NK-92 (cell line): Measurements from ENCODE around the gene TRHDE.
"Not testable (repeated sequence)": the region's sequence is repeated elsewhere in the genome, so short reads cannot be mapped to it uniquely, and the experiment has no call there.

ENCODE experiments used
- DNase-seq: peaks from one replicate; lab custom pipeline; 2025; ENCODE audit not compliant: unreplicated experiment; lab: John Stamatoyannopoulos, UW

TRHDE gene

DNA sequence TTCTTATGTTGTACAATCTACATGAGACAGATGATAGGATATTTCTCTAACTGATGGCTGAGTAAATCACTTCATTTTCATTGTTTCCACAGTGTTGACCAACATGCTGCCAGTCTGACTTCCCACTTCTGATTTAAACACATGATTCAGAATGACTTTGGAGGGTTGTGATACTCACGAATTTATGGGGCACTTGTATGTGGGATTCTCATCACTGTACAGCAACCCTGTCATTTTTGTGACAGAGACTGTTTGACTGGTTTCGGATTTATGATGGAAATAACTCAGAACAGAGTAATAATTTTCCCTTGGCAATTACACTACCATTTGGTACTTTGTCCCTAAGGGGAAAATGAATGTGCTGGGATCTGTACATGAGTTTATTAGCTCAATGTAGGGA, 333.8 kb downstream of the TRHDE start:
- DNase-seq, result no peak

DNA sequence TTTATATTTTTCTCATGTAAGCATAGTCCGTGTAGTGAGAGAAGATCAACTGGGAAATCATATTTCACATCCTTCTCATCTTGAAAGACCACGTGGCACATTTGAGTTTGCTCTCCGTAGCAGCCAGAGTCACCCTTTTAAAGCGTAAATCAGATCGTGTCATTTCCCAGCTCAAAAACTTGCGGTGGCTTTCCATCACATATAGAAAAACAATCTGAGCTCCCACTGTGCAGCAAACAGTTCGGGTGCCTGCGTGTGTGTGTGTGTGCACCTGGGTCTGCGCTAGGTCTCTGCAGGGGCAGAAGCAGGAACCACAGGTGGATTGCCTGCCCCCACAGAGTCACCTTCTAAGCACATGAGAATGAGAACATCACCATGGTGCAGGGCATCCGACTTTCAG, 338.2 kb downstream of the TRHDE start:
- no peak for DNase-seq

DNA sequence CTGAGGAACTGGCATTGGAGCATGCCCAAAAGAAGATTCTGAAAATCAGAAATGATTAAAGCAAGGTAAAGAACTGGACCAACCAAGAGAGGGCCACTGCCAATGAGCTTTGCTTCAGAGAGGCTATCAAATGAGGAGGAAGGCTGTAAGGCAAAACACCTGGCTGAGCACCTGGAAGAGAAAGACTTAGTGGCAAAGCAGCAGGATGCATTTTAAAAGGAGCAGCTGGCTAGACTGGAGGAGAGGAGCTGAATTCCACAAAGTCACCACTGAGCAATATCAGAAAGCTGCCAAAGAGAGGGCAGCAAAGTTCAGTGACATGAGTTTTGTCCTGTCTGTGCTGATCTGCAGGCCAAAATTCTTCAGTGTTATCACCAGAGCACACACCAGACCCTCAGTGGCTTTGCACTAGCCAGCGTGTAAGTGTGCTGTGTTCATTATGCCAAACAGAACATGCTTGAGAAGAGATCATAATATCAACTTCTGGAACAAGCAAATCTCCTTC, 338.7 kb downstream of the TRHDE start:
- no peak for DNase-seq

DNA sequence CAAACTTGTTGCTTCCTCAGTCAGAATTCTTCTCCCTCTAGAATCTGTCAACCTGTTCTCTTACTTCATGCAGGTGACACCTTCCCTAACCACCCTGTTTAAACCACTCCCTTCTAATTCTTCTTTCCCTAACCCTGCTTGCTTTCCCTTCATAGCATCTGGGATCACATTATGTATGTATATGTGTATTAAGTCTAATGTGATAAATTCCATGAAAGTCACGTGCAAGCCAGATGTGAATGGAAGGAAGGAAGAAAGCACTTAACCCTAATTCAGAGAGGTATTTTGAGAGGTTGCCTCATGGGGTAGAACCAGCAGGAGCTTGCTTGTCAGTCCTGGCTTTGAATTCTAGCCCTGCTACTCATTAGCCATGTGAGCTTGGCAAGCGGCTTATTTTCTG, 340.0 kb downstream of the TRHDE start:
- DNase-seq, result no peak

DNA sequence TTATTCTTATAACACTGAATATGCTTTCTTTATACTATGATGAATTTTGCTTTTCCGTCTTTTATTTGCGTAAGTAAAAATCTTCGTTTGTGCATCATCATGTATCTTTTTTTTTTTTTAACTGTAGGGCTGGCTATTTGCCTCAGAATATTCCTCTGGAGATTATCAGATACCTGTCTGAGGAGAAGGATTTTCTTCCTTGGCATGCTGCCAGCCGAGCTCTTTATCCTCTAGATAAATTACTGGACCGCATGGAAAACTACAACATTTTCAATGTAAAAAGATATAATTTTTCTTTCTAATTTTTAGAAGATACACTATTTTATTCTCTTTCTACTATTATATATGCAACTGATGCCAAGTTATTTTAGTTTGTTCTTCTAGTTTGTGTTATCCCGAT, 346.6 kb downstream of the TRHDE start:
- no peak for DNase-seq

DNA sequence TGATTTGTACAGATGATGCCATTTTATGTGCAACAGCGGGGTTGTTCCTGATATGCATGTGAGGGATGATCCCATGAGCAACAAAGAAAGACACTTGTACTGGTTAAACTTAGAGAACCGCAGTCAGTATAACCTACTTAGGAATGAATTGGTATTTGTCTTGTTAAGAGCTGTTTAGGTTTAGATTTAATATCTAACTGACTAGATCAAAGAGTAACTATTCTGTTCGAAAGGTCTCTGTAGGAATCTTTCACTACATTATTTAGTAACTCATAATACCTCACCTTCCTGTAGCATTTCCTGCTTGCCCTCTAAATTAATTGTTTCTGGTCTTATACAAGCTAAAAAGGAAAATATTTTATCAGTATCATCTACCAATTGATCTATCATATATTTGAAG, 350.4 kb downstream of the TRHDE start:
- no peak for DNase-seq

DNA sequence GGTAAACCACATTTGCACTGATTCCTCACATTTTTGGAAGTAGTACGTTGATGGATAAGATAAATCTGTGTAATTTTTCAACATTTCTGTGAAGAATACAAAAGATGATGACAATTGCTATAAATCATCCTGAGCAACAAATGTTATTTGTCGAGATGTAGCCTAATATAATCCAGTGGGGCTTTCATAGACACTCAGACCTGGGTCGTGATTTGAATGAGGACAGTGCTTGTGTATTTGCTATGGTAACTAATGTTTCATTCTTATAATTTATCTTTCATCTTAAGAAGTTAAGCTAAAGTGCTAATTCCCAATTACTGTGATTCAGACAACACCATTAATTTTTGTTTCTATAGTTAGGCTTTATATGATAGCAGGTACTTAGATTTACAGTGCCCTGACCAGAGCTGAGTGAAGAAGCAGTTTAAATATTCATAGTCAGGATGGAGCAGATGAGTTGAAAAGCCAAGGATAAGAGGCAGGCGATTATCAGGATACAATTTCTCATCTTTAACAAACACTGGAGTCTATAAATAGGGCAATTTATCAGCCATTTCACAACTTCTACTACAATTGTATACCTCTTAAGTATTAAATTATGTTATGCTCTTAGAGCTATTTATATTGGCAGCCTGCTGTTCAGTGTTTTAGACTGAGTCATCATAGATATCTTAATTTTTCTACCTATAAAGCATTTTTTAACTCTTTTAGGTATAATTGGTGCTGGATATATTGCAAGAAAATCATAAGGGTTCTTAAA, 359.9 kb downstream of the TRHDE start:
- DNase-seq, result no peak

DNA sequence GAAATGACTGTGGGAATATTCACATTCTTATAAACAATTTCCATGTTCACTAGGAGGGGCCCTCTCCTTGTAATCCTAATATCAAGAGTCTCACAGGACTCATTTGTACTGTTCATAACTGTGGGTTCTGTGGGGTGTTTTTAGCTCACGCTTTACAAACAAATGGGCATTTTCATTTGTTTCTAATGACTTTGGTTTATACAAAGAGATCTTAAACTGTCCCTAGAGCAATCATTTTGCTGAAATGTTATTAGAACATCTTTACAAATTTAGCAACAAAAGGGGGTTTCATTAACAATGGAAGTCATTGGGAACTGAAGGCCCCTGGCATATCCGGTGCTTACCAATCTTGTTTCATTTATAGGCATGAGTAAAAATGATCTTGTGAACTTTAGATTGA, 370.5 kb downstream of the TRHDE start:
- DNase-seq, result no peak

DNA sequence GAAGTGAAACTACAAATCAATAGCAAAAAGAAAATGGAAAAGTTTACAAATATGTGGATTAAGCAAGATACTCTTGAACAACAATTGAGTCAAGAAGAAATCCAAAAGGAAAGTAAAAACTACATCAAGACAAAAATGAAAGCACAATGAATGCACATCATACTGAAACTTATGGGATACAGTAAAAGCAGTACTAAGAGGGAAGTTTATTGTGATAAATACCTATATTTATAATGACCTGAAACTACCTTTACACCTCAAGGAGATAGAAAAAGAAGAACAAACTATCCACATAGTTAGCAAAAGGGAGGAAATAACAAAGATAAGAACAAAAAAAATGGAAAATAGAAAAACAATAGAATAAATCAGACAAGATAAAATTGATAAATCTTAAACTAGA, 375.0 kb downstream of the TRHDE start:
- no peak for DNase-seq

DNA sequence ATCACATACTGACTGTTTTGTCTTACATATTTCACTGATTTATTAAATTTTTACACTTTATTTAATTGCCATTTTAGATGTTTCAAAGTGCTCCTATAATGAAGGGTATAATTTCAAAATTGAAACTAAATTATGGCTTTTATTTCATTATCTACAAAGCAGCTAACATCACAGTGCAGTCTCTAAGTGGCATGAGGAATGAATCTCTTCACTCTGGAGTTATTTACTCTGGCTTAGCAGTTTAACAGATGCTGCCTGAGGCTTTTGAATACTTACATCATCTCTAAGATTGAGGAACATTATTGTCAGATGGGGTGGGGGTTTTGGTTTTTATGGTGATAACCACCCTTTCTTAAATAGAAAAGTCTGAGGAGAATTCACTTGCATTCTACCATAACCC, 386.4 kb downstream of the TRHDE start:
- DNase-seq, result no peak

DNA sequence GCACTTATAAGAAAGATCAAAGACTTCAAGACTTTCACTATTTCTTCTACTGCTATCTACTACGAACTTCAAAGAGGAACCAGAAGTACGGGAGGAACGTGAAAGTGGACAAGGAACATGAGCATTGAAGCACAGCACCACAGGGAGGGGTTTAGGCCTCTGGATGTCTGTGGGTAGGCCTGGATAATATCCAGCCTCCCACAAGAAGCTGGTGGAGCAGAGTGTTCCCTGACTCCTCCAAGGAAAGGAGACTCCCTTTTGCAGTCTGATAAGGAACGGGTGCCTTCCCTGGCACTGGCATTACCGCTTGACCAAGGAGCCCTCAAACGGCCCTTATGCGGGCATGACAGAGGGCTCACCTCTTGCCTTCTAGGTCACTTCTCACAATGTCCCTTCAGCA, 388.0 kb downstream of the TRHDE start:
- DNase-seq, result not testable (repeated sequence)

DNA sequence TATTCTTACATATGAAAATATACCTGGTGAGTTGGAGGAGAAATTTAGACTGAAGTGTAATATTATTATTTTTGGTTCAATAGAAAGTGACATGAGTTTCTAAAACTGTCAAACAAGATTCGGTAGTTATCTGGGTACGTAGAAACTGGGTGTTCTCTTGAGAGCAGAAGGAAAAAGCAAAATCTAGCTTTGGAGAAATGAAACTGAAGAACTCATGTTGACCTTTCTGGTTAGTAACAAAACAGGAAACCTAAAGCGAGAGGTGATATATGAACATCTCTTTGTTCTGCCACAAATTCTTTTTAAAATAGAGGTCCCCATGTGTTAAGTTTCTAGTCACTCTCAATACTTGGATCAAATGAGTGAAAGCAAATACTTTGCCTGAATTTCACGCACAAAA, 401.7 kb downstream of the TRHDE start:
- DNase-seq, result no peak

DNA sequence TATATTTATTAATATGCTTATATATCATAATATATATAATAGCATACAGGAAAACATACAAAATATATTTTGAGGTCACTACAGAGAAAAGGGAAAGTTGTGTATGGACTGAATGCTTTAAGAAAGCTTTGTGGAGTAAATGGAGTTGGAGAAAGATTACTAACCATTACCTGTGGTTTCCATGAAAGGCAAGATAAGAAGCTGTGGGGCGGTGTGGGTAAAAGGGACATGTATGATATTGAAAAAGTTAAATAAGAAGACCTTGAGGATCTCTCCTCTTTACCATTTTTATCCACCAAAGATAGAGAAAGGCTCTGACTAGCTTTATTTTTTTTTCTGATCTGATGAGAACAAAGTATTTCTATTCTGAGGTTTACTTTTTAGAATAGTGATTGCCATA, 404.4 kb downstream of the TRHDE start:
- no peak for DNase-seq

DNA sequence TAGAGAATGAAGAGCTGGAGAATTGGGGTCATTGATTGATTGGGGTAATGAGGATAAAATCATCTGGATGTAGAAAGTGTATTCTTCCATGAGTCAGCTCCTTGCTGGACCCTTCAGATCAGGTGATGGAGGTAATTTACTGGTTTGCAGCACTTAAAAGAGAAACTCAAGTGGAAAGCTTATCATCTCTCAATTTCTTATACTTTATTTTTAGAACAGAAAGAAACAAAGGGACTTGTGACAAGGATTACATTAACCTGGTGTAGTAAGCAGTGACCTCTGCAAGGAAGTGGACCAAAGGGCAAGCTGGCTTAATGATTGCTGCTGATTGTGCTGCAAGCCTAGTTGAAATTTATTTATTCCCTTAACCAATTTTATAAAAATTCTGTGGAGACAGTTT, 405.0 kb downstream of the TRHDE start:
- DNase-seq, result no peak

DNA sequence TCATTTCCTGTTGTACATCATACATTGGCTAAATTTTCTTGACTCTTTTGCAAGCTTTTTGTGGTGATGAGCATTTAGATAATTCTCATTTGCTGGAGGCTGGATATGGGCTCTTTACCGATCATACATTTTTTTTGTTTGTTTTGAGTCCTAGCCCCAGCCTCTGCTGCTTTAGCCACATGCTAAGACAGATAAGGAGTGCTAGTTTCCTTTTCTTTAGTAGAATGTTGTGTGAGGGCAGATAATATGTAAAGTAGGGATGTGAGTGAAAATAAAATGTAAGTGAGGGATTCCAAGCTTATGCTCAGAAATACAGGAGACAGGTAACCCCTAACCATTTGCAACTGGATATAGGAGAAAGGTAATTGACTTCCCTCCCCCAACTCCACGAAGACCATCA, 405.7 kb downstream of the TRHDE start:
- no peak for DNase-seq

DNA sequence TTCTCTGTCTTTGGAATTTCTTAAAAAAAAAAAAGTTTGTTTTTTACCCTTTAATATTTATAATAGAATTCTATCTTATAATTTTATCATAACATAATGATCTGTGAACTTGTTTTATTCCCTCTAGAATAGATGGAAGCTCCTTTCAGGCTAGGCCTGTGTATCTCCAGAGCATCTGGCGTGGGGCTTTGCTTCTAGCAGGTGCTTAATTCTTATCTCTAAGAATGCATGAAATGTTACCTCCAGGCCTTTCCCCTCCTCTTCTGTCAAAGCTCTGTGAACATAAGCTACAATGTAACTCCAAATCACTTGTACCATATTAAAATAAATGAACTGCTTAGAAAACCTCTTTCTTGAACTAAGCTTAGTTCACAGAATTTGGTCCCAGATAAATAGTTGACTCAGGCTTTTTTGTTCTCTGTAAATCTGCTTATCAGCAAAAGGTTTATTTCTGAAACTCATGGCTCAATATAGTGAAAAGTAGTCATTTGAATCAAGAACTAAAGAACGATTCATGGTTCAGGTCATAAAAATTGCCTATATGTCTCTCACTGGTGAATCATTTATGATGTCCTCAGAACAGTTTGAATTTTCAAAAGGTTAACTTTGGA, 407.1 kb downstream of the TRHDE start:
- DNase-seq, result no peak

DNA sequence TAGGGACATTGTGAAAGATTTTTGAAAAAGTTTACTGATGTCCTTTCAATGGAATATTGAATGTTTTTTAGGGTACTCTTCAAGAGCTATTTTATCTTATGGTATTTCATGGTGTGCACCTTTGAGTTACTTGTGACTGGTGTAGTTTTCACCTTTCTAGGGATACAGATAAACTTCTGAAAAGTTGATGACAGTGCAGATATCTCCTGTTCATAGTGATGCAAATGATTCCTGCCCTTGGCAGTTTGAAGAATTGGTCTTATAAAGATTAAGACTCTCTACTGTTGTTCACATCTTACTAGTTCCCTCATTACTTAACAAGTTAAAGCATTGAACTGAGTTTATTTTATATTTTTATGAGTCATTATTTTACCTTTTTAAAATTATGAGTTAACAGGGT, 408.9 kb downstream of the TRHDE start:
- no peak for DNase-seq

DNA sequence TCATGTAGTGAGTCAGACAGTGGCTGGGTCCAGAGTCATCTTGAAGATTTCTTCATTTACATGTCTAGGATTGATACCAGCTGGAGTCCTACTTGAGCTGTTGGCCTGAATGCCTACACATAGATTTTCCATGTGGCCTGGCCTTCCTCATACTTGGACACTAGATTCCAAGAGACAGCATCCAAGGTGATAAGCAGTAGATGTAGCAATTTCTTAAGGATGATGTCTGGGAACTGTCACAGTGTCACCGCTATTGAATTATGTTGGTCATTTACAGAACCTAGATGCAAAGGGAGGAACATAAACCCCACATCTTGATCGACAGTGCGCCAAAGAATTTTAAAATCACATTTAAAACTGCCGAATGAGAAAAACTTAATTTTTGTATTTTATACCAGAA, 412.3 kb downstream of the TRHDE start:
- DNase-seq, result no peak

DNA sequence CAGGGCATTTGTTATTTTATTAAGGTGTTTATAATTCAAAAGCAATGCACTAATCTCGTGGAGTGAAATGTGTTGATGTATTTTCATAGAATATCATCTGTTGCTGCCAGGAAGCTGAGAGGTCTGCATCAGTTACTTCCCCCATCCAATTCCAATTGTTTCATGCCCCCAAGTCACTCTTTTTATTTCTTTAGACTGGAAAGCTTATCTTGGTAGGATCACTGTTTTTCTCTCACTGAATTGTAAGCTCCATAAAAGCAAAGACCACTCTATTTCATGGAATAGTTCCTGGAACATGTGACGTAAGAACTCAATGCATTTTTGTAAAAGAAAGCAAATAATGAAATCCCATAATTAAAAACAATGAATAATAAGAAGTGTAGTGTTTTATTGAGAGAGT, 420.2 kb downstream of the TRHDE start:
- no peak for DNase-seq

DNA sequence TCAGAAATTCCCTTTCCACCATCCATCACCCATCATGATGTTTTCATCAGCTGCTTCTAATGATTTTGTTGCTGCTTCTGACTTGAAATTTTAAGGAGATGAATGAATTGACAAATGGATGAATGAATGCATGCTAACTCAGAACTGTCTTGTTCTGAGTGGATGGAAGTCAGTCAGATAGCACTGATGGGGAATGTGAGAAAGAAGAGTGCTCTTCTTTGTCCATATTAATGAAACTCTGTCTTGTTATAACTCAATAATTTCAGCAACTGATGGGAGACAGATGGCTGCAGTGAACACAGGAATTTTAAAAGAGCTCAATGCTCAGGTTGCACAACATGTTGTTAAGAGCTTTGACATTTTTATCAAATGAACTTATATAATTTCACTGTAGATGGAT, 422.0 kb downstream of the TRHDE start:
- DNase-seq, result no peak

DNA sequence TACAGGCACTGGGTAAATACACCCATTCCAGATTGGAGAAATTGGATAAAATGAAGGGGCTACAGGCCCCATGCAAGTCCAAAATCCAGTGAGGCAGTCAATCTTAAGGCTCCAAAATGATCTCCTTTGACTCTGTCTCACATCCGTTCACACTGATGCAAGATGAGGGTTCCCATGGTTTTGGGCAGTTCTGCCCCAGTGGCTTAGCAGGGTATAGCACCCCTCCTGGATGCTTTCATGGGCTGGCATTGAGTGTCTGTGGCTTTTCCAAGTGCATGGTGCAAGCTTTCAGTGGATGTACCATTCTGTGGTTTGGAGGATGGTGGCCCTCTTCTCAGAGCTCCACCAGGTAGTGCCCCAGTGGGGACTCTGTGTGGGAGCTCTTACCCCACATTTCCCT, 427.2 kb downstream of the TRHDE start:
- no peak for DNase-seq

DNA sequence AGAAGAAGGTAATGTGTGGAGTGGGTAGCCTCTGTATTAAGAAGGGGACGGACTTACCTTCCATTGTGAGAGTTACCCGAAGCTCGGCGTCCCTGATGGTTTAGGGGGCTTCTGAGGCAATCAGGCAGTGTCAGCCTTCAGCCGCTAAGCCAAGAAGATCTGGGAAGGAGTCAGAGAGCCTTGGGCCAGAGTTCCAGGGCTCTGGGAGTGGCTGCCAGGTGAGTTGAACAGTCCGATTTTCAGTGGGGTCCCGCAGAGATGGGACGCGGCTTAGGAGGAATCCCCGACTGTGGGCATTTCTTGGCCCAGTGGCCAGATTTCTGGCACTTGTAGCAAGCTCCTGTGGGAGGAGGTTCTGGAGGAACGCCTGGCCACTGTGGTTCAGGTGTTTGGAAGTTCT, 439.9 kb downstream of the TRHDE start:
- not testable (repeated sequence) for DNase-seq

DNA sequence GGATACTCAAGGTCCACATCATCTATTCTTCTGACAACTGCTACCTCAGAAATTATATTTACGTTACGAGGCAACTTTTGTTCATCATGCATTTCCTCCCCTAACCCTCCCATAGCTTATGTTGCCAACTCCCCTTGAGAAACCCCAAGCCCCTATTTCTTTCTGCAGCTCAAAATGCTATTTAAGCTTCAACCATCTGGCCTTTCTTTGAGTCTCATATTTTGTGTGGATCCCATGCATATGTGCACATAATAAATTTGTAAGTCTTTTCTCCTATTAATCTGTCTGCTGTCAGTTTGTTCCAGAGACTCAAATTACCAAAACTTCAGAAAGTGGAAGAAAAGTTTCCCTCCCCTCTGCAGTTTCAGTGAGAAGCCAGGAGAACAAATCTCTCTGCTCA, 444.1 kb downstream of the TRHDE start:
- no peak for DNase-seq
